Gastrocnemius medialis (tissue), 4 donors: Measurements from ENCODE around the gene RASAL2.

Experiments
- CTCF ChIP-seq, 5 experiments: fragments of 450-650 bp in 3 of 5; fragments of 200-600 bp in 2 of 5; sonication (generic) in 2 of 5; IDR thresholded peaks in 4 of 5; conservative IDR thresholded peaks in 1 of 5; 1 replicate in 4 of 5; 2 replicates in 1 of 5; pipeline ENCODE4 v1.5.1; 2016 to 2019; ENCODE audit warnings: antibody characterized with exemption in 5 of 5, mild to moderate bottlenecking in 3 of 5, moderate library complexity in 3 of 5
- POLR2A ChIP-seq, 2 donors: fragments of 450-650 bp; IDR thresholded peaks; one replicate each; pipeline ENCODE4 v1.6.1; 2017; ENCODE audit warnings: antibody characterized with exemption in 2 of 2, mild to moderate bottlenecking in 2 of 2, moderate library complexity in 2 of 2

GRCh38 chr1:178418284-178418955, 324.5 kb downstream of the RASAL2 start:
- no peak for TF ChIP-seq CTCF (IDR thresholded peaks at IDR 0.05 in 4 of 5, conservative IDR thresholded peaks at IDR 0.05 in 1 of 5)
- no peak for TF ChIP-seq POLR2A (IDR thresholded peaks at IDR 0.05)
